ENCODE data around the gene ARMC7.
"Not testable (repeated sequence)": the region's sequence is repeated elsewhere in the genome, so short reads cannot be mapped to it uniquely, and the experiment has no call there.

The ARMC7 gene

DNA sequence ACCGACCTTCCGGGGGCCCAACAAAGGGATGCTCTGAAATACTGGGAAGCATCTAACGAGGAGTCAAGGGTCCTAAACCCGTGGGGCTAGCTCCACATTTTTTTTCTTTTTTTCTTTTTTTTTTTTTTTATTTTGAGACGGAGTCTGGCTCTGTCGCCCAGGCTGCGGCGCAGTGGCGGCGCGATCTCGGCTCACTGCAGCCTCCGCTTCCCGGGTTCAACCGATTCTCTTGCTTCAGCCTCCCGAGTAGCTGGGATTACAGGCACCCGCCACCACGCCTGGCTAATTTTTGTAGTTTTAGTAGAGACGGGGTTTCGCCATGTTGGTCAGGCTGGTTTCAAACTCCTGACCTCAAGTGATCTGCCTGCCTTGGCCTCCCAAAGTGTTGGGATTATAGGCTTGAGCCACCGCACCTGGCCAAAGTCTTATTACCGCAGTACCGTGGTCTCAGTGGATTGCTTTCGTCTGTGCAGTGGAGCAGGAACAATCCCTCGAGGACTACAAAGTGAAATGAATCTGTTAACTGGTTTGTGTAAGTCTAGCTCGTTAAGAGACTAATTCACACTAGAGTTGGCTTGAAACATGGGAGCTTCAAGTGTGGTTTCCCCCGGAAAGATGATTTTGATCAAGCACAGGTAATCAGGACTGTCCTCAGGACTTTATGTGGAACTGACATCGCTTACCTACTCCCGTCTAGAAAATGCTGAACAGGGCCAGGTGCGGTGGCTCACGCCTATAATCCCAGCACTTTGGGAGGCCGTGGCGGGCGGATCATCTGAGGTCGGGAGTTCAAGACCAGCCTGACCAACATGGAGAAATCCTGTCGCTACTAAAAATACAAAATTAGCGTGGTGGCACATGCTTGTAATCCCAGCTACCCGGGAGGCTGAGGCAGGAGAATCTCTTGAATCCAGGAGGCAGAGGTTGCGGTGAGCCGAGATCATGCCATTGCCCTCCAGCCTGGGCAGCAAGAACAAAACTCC lies 22.5 kb downstream of the ARMC7 start:
- intact Hi-C loops (cut with micrococcal nuclease); H3K9me3 Mint-ChIP-seq; H3K27me3 Mint-ChIP-seq: not testable (repeated sequence)
- H3K36me3 Mint-ChIP-seq (ENCODE audit: low read depth), result peaks cover 60% of the 10 kb centered on the region
- H3K4me3 Mint-ChIP-seq, result peak overlapping the region; percentile 85
- H3K27ac Mint-ChIP-seq, result peak overlapping the region; percentile 85
- H3K4me1 Mint-ChIP-seq (ENCODE audit: low read depth), result peaks cover 23% of the 10 kb centered on the region

DNA sequence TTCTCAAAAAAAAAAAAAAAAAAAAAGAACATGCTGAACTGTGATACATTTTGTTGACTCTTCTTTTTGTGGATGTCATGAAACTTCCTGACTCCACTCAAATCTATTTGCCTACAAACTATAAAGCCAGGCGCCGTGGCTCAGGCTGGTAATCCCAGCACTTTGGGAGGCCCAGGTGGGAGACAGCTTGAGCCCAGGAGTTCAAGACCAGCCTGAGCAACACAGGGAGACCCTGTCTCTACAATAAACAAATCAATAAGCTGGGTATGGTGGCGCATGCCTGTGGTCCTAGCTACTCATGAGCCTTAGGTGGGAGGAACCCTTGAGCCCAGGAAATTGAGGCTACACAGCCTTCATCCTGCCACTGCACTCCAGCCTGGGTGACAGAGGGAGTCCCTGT lies 23.2 kb downstream of the ARMC7 start:
- Mint-ChIP-seq H3K27me3 (no peaks in the 10 kb centered on the region), H3K27ac (peak overlapping the region; percentile 25), H3K9me3 (no peaks in the 10 kb centered on the region), H3K4me1 (ENCODE audit: low read depth) (peaks cover 23% of the 10 kb centered on the region), H3K4me3 (no peak overlapping the region), H3K36me3 (ENCODE audit: low read depth) (peaks cover 58% of the 10 kb centered on the region)
- intact Hi-C loops (cut with micrococcal nuclease), result no loop called here

GRCh38 chr17:75133607-75134347 lies 24.0 kb downstream of the ARMC7 start:
- peaks cover 51% of the 10 kb centered on the region for H3K36me3 Mint-ChIP-seq (ENCODE audit: low read depth)
- H3K27ac Mint-ChIP-seq, result peak overlapping the region; percentile 25
- peaks cover 20% of the 10 kb centered on the region for H3K4me1 Mint-ChIP-seq (ENCODE audit: low read depth)
- H3K4me3 Mint-ChIP-seq; H3K9me3 Mint-ChIP-seq; H3K27me3 Mint-ChIP-seq; intact Hi-C loops (cut with micrococcal nuclease): not testable (repeated sequence)

GRCh38 chr17:75135452-75135851 lies 25.7 kb downstream of the ARMC7 start:
- no peak overlapping the region for H3K27ac Mint-ChIP-seq
- no peak overlapping the region for H3K4me3 Mint-ChIP-seq
- H3K9me3 Mint-ChIP-seq, result no peaks in the 10 kb centered on the region
- H3K36me3 Mint-ChIP-seq (ENCODE audit: low read depth), result peaks cover 46% of the 10 kb centered on the region
- intact Hi-C loops (cut with micrococcal nuclease), result no loop called here
- no peaks in the 10 kb centered on the region for H3K27me3 Mint-ChIP-seq
- peaks cover 4% of the 10 kb centered on the region for H3K4me1 Mint-ChIP-seq (ENCODE audit: low read depth)

DNA sequence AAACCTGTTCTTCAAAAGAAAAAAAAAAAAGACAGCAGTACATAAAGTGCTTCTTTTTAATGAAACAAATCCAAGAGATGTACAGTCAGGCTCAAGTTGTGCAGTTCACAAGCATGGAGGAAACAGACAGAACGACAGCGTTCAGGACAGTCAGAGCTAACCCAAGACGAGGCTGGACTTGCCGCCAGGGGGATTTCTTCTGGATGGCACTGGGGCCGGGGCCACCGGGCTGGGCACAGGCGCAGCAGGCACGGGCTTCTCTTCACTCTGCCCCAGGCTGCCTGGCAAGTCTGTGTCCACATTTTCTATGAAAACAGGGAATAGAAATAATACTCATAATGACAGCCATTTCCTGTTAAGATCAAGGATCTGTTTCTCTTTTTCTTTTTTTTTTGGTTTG lies 26.2 kb downstream of the ARMC7 start:
- Mint-ChIP-seq H3K36me3 (ENCODE audit: low read depth) (peaks cover 46% of the 10 kb centered on the region), H3K9me3 (no peaks in the 10 kb centered on the region), H3K4me3 (no peak overlapping the region), H3K27ac (no peak overlapping the region), H3K4me1 (ENCODE audit: low read depth) (no peaks in the 10 kb centered on the region), H3K27me3 (no peaks in the 10 kb centered on the region)
- intact Hi-C loops (cut with micrococcal nuclease), result no loop called here

DNA sequence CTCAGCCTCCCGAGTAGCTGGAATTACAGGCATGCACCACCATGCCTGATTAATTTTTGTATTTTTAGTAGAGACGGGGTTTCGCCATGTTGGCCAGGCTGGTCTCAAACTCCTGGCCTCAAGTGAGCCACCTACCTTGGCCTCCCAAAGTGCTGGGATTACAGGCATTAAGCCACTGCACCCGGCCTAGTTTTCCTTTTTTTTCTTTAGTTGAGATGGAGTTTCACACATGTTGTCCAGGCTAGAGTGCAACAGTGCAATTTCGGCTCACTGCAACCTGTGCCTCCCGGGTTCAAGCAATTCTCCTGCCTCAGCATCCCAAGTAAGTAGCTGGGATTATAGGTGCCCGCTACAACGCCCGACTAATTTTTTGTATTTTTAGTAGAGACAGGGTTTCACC lies 28.0 kb downstream of the ARMC7 start:
- H3K4me3 Mint-ChIP-seq; H3K9me3 Mint-ChIP-seq; H3K27me3 Mint-ChIP-seq; H3K4me1 Mint-ChIP-seq (ENCODE audit: low read depth); intact Hi-C loops (cut with micrococcal nuclease); H3K27ac Mint-ChIP-seq: not testable (repeated sequence)
- peaks cover 58% of the 10 kb centered on the region for H3K36me3 Mint-ChIP-seq (ENCODE audit: low read depth)

- no peaks in the 10 kb centered on the region for H3K4me1 Mint-ChIP-seq (ENCODE audit: low read depth)
- H3K27me3 Mint-ChIP-seq, result no peaks in the 10 kb centered on the region
- H3K9me3 Mint-ChIP-seq, result no peaks in the 10 kb centered on the region
- H3K36me3 Mint-ChIP-seq (ENCODE audit: low read depth), result peaks cover 65% of the 10 kb centered on the region
- intact Hi-C loops (cut with micrococcal nuclease), result no loop called here
- H3K27ac Mint-ChIP-seq, result no peak overlapping the region
- H3K4me3 Mint-ChIP-seq, result no peak overlapping the region
Measured at GRCh38 chr17:75138519-75138918, 28.8 kb downstream of the ARMC7 start.

- Mint-ChIP-seq H3K27me3 (no peaks in the 10 kb centered on the region), H3K4me3 (no peak overlapping the region), H3K27ac (no peak overlapping the region), H3K36me3 (ENCODE audit: low read depth) (peaks cover 77% of the 10 kb centered on the region), H3K4me1 (ENCODE audit: low read depth) (peaks cover 26% of the 10 kb centered on the region), H3K9me3 (no peaks in the 10 kb centered on the region)
- intact Hi-C loops (cut with micrococcal nuclease), result no loop called here
Measured at GRCh38 chr17:75142236-75142971, 32.6 kb downstream of the ARMC7 start.

DNA sequence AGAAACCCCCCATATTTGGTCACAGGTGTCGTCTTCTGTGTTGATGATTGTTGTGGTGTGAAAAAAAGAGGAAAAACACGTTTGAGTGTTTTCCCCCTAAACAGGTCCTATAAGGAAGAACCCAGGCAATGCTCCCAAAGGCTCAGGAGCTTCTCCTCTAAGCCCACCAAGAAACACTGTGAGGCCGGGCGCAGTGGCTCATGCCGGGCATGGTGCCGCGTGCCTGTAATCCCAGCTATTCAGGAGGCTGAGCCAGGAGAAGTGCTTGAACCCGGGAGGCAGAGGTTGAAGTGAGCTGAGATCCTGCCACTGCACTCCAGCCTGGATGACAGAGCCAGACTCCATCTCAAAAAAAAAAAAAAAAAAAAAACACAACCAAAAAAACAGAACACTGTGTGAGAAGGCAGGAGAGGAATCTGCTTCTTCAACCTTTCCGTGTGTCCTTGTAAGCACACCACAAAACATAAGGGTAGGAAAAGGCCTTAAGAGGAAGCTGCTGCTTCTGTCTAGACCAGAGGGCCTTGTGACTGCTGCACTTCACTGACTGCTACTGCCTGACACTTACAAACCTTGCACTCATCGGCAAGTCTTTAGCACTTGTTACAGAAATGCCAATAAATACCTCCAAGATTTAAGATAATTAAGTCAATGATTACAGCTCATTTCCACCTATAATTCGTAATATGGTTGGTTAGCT lies 35.2 kb downstream of the ARMC7 start:
- Mint-ChIP-seq H3K4me1 (ENCODE audit: low read depth) (peaks cover 48% of the 10 kb centered on the region), H3K36me3 (ENCODE audit: low read depth) (peaks cover 85% of the 10 kb centered on the region), H3K4me3 (no peak overlapping the region), H3K27ac (peak overlapping the region; percentile 46), H3K9me3 (no peaks in the 10 kb centered on the region), H3K27me3 (no peaks in the 10 kb centered on the region)
- intact Hi-C loops (cut with micrococcal nuclease), result no loop called here

DNA sequence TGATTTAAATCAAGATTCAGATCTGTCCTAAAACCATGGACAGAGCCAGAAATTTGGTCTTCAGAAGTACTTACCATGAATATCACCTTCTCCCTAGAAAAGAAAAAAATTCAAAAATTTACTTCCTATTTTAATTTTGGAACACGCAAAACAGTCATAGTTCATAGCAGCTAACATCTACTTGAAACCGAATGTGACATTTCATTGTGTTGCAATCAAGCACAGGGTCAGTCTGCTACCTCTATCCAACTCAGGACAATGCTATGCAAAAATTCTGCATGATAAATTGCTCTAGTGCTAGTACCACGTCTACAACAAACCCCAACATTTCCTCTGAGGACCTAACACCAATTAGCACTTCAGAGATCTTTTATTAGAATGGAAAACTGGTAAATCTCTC lies 36.8 kb downstream of the ARMC7 start:
- intact Hi-C loops (cut with micrococcal nuclease), result no loop called here
- H3K27me3 Mint-ChIP-seq, result no peaks in the 10 kb centered on the region
- H3K36me3 Mint-ChIP-seq (ENCODE audit: low read depth), result peaks cover 69% of the 10 kb centered on the region
- peak overlapping the region; percentile 85 for H3K27ac Mint-ChIP-seq
- H3K4me3 Mint-ChIP-seq, result no peak overlapping the region
- H3K9me3 Mint-ChIP-seq, result no peaks in the 10 kb centered on the region
- H3K4me1 Mint-ChIP-seq (ENCODE audit: low read depth), result peaks cover 48% of the 10 kb centered on the region

DNA sequence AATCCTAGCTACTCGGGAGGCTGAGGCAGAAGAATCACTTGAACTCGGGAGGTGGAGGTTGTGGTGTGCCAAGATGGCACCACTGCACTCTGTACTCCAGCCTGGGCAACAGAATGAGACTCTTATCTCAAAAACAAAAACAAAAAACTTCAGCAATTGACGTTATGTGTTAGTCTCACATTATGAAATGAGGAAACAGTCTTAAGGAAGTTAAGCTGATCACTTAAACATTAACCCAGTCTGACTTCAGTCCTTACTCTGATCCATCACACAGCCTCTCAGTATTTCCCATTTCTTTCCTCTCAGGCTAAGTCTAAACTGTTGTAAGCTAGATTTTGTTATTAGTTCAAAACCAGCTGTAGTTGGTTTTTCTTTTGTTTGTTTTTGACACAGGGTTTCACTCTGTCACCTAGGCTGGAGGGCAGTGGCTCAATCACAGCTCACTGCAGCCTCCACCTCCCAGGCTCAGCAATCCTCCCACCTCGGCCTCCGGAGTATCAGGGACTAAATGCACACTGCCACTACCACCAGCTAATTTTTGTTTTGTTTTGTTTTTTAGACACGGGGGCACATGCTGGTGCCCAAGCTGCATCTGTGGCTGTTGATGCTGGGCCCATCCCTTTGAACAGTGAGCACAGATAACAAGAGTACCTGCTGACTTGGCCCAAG lies 38.2 kb downstream of the ARMC7 start:
- Mint-ChIP-seq H3K9me3 (no peaks in the 10 kb centered on the region), H3K36me3 (ENCODE audit: low read depth) (peaks cover 59% of the 10 kb centered on the region), H3K27me3 (no peaks in the 10 kb centered on the region), H3K4me3 (peak overlapping the region; percentile 20), H3K27ac (peak overlapping the region; percentile 85), H3K4me1 (ENCODE audit: low read depth) (peaks cover 58% of the 10 kb centered on the region)
- intact Hi-C loops (cut with micrococcal nuclease), result no loop called here

DNA sequence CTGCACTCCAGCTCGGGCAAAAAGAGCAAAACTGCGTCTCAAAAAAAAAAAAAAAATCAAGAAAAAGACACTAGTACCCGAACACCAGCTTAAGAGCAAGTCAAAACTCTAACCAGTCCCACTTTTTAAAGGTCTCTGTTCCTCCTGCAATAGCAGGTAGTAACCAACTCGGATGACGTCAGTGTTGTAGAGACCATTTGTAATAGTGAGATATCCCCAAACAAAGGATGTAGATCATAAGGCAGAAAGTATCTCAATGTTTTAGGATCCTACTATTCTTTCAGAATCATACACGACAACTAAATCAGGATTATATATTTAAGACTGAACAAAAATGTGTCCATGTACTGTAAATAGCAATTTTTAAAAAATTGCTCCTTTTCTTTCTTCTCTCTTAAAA lies 42.2 kb downstream of the ARMC7 start:
- Mint-ChIP-seq H3K36me3 (ENCODE audit: low read depth) (peaks cover 32% of the 10 kb centered on the region), H3K27me3 (no peaks in the 10 kb centered on the region), H3K9me3 (no peaks in the 10 kb centered on the region), H3K27ac (no peak overlapping the region), H3K4me3 (no peak overlapping the region), H3K4me1 (ENCODE audit: low read depth) (peaks cover 55% of the 10 kb centered on the region)
- intact Hi-C loops (cut with micrococcal nuclease), result loop anchor here (5.0 kb wide), 1 partner anchor 35 kb away; no protein-coding TSS in a partner anchor

- intact Hi-C loops (cut with micrococcal nuclease), result loop anchor here (5.0 kb wide), 1 partner anchor 35 kb away; no protein-coding TSS in a partner anchor
- Mint-ChIP-seq H3K9me3 (no peaks in the 10 kb centered on the region), H3K27ac (no peak overlapping the region), H3K36me3 (ENCODE audit: low read depth) (peaks cover 26% of the 10 kb centered on the region), H3K4me3 (peak overlapping the region; percentile 88), H3K4me1 (ENCODE audit: low read depth) (peaks cover 49% of the 10 kb centered on the region), H3K27me3 (no peaks in the 10 kb centered on the region)
Measured at GRCh38 chr17:75152523-75152921, 42.8 kb downstream of the ARMC7 start.

Measured in dendritic cell treated with granulocyte-macrophage colony-stimulating factor and Interleukin-4, amounts not matched to agents 40 ng/mL and 50 ng/mL, for 4 days (primary cell).